ENCODE measurements around the gene MCTP1. TPM values are rescaled to one million over a fixed set of nuclear protein-coding genes. Genes with fewer than 3 reads are reported as not detected.

The MCTP1 gene
- total and polyA plus RNA-seq, 4 donors = 8.2 to 54.6 (median 12.3) TPM

DNA sequence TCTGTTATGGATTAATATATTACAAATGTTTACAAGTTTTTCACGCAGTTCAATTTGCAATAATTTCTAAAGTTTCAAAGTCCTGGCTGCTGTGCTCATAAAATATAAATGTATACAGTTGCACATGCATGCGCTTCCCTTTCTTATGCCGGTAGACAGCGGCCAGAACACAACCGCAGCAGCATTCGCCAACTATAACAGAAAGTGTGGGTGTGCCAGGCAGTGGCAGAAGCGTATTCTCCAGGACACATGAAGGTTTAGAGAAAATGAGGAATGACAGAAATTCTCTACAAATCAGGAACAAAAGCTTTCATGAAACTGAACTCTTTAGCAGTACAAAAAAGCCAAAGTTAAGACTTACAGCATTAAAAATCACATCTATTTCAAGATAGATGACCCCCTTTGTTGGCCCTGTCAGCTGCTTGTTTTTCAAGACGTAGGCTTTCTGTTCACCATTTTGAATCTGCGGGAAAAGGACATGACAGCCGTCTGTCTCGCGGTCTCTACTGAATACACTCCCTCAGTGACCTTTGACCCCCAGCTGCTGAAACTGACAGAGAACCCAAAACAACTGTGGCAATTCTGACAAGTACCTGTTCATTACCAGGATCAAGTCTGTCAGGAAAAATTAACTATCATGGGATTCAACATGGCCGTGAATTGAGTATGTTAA is 414.2 kb downstream of the MCTP1 start:
- Histone ChIP-seq H3K4me1 (ENCODE audit: control insufficient read depth, insufficient read depth, low read length) (no peaks in the 10 kb centered on the region), H3K27me3 (ENCODE audit: control insufficient read depth, insufficient read depth, low read length) (no peaks in the 10 kb centered on the region), H3K9me3 (ENCODE audit: control insufficient read depth, insufficient read depth, low read length) (no peaks in the 10 kb centered on the region), H3K27ac (ENCODE audit: low read depth, low read length) (no peak overlapping the region), H3K36me3 (ENCODE audit: control insufficient read depth, insufficient read depth, low read length) (no peaks in the 10 kb centered on the region), H3K4me3 (ENCODE audit: low read depth, low read length) (no peak overlapping the region)
- DNase-seq (ENCODE audit: low read depth in 4 of 6, low spot score in 6 of 6) = no peak
- WGBS (ENCODE audit: insufficient coverage) = 33% methylated on average over 7 of the region's 13 CpGs

DNA sequence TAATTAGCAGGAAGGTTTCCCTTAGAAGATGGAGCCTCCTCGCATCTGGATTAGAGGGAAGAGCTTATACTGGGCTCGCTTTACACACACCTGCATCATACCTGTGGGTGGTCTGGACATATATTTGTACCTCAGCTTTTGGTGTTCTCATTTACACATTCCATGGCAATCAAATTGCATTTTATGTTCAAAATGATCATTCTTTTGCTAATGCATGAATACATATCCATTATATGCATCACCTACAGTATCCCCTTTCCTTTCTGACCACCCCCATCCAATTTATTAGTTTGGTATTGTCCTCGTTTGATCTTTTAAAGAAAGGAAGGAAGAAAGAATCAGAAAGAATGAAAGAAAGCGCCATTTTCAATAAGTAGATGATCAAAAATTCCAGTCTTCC is 415.0 kb downstream of the MCTP1 start:
- Histone ChIP-seq H3K27ac (ENCODE audit: low read depth, low read length) (no peak overlapping the region), H3K9me3 (ENCODE audit: control insufficient read depth, insufficient read depth, low read length) (no peaks in the 10 kb centered on the region), H3K4me1 (ENCODE audit: control insufficient read depth, insufficient read depth, low read length) (no peaks in the 10 kb centered on the region), H3K4me3 (ENCODE audit: low read depth, low read length) (no peak overlapping the region), H3K27me3 (ENCODE audit: control insufficient read depth, insufficient read depth, low read length) (no peaks in the 10 kb centered on the region), H3K36me3 (ENCODE audit: control insufficient read depth, insufficient read depth, low read length) (no peaks in the 10 kb centered on the region)
- no peak for DNase-seq (ENCODE audit: low read depth in 4 of 6, low spot score in 6 of 6)
- no CpG with 5 or more reads among the region's 4 CpGs for WGBS (ENCODE audit: insufficient coverage)

DNA sequence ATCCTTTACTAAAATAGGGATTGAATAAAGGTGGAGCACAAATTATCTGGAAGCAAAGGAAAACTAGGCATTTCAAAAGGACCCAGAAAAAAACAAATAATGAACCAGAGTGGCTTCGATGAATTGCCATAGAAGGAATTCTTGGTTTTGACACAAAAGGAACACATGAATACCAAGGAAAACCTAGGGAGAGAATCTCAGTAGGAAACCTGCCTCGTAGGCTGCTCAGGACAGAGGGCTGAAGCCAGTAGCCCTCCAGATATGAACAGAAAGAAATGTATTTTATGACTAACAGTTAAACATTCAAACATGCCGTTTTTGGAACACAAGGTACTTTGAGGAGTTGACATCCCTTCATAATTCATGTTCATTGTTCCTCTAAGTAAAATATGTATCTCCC is 420.9 kb downstream of the MCTP1 start:
- H3K9me3 ChIP-seq (ENCODE audit: control insufficient read depth, insufficient read depth, low read length) = no peaks in the 10 kb centered on the region
- no peak overlapping the region for H3K27ac ChIP-seq (ENCODE audit: low read depth, low read length)
- no peaks in the 10 kb centered on the region for H3K4me1 ChIP-seq (ENCODE audit: control insufficient read depth, insufficient read depth, low read length)
- H3K27me3 ChIP-seq (ENCODE audit: control insufficient read depth, insufficient read depth, low read length) = no peaks in the 10 kb centered on the region
- no peak overlapping the region for H3K4me3 ChIP-seq (ENCODE audit: low read depth, low read length)
- DNase-seq (ENCODE audit: low read depth in 4 of 6, low spot score in 6 of 6) = no peak
- no peaks in the 10 kb centered on the region for H3K36me3 ChIP-seq (ENCODE audit: control insufficient read depth, insufficient read depth, low read length)
- WGBS (ENCODE audit: insufficient coverage) = 11% methylated on average over 1 of the region's 3 CpGs

GRCh38 chr5:94857111-94857510 is 427.8 kb downstream of the MCTP1 start:
- H3K36me3 ChIP-seq (ENCODE audit: control insufficient read depth, insufficient read depth, low read length) = no peaks in the 10 kb centered on the region
- no CpG with 5 or more reads among the region's 2 CpGs for WGBS (ENCODE audit: insufficient coverage)
- no peaks in the 10 kb centered on the region for H3K4me1 ChIP-seq (ENCODE audit: control insufficient read depth, insufficient read depth, low read length)
- no peak for DNase-seq (ENCODE audit: low read depth in 4 of 6, low spot score in 6 of 6)
- no peak overlapping the region for H3K27ac ChIP-seq (ENCODE audit: low read depth, low read length)
- H3K4me3 ChIP-seq (ENCODE audit: low read depth, low read length) = no peak overlapping the region
- no peaks in the 10 kb centered on the region for H3K9me3 ChIP-seq (ENCODE audit: control insufficient read depth, insufficient read depth, low read length)
- H3K27me3 ChIP-seq (ENCODE audit: control insufficient read depth, insufficient read depth, low read length) = no peaks in the 10 kb centered on the region

DNA sequence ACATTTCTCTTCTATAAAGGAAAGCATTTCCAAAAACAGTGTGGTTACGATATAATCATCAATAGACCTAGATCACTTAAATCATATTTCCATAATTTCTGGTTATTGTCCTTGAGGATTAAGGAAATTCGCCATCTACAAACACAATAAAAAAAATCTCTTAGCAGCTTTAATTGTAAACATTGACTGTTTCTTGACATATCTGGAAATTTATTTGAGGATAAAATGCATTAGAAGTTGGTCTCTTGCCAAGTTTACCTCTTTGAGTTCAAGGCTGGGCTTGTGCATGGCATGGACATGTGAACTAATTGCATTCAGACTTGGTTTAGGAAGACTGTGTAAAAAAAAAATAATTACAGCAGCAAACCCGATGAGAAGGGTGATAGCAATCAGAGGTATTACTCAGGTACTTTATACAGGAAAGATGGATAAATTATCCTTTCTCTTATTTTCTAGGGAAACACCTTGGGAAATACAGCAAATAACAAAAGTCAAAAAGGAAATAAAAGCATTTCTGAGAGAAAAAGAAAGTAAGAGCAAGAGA is 428.6 kb downstream of the MCTP1 start:
- no peak for DNase-seq (ENCODE audit: low read depth in 4 of 6, low spot score in 6 of 6)
- no CpG with 5 or more reads among the region's 3 CpGs for WGBS (ENCODE audit: insufficient coverage)
- no peak overlapping the region for H3K4me3 ChIP-seq (ENCODE audit: low read depth, low read length)
- H3K27ac ChIP-seq (ENCODE audit: low read depth, low read length) = no peak overlapping the region
- no peaks in the 10 kb centered on the region for H3K4me1 ChIP-seq (ENCODE audit: control insufficient read depth, insufficient read depth, low read length)
- H3K27me3 ChIP-seq (ENCODE audit: control insufficient read depth, insufficient read depth, low read length) = no peaks in the 10 kb centered on the region
- H3K36me3 ChIP-seq (ENCODE audit: control insufficient read depth, insufficient read depth, low read length) = no peaks in the 10 kb centered on the region
- no peaks in the 10 kb centered on the region for H3K9me3 ChIP-seq (ENCODE audit: control insufficient read depth, insufficient read depth, low read length)

GRCh38 chr5:94855543-94855942 is 429.4 kb downstream of the MCTP1 start:
- no CpG with 5 or more reads among the region's 6 CpGs for WGBS (ENCODE audit: insufficient coverage)
- Histone ChIP-seq H3K4me1 (ENCODE audit: control insufficient read depth, insufficient read depth, low read length) (no peaks in the 10 kb centered on the region), H3K4me3 (ENCODE audit: low read depth, low read length) (no peak overlapping the region), H3K27ac (ENCODE audit: low read depth, low read length) (no peak overlapping the region), H3K27me3 (ENCODE audit: control insufficient read depth, insufficient read depth, low read length) (no peaks in the 10 kb centered on the region), H3K36me3 (ENCODE audit: control insufficient read depth, insufficient read depth, low read length) (no peaks in the 10 kb centered on the region), H3K9me3 (ENCODE audit: control insufficient read depth, insufficient read depth, low read length) (no peaks in the 10 kb centered on the region)
- no peak for DNase-seq (ENCODE audit: low read depth in 4 of 6, low spot score in 6 of 6)

GRCh38 chr5:94853120-94853519 is 431.8 kb downstream of the MCTP1 start:
- Histone ChIP-seq H3K4me1 (ENCODE audit: control insufficient read depth, insufficient read depth, low read length) (no peaks in the 10 kb centered on the region), H3K4me3 (ENCODE audit: low read depth, low read length) (no peak overlapping the region), H3K27me3 (ENCODE audit: control insufficient read depth, insufficient read depth, low read length) (no peaks in the 10 kb centered on the region), H3K9me3 (ENCODE audit: control insufficient read depth, insufficient read depth, low read length) (no peaks in the 10 kb centered on the region), H3K27ac (ENCODE audit: low read depth, low read length) (no peak overlapping the region), H3K36me3 (ENCODE audit: control insufficient read depth, insufficient read depth, low read length) (no peaks in the 10 kb centered on the region)
- no CpG with 5 or more reads among the region's 2 CpGs for WGBS (ENCODE audit: insufficient coverage)
- DNase-seq (ENCODE audit: low read depth in 4 of 6, low spot score in 6 of 6) = no peak

GRCh38 chr5:94850960-94851359 is 433.9 kb downstream of the MCTP1 start:
- no peaks in the 10 kb centered on the region for H3K9me3 ChIP-seq (ENCODE audit: control insufficient read depth, insufficient read depth, low read length)
- peak in 1 of 6 donors; percentile 18 for DNase-seq (ENCODE audit: low read depth in 4 of 6, low spot score in 6 of 6)
- no peaks in the 10 kb centered on the region for H3K27me3 ChIP-seq (ENCODE audit: control insufficient read depth, insufficient read depth, low read length)
- H3K4me1 ChIP-seq (ENCODE audit: control insufficient read depth, insufficient read depth, low read length) = no peaks in the 10 kb centered on the region
- no peak overlapping the region for H3K4me3 ChIP-seq (ENCODE audit: low read depth, low read length)
- no peaks in the 10 kb centered on the region for H3K36me3 ChIP-seq (ENCODE audit: control insufficient read depth, insufficient read depth, low read length)
- no peak overlapping the region for H3K27ac ChIP-seq (ENCODE audit: low read depth, low read length)
- WGBS (ENCODE audit: insufficient coverage) = no CpG with 5 or more reads among the region's 1 CpG

DNA sequence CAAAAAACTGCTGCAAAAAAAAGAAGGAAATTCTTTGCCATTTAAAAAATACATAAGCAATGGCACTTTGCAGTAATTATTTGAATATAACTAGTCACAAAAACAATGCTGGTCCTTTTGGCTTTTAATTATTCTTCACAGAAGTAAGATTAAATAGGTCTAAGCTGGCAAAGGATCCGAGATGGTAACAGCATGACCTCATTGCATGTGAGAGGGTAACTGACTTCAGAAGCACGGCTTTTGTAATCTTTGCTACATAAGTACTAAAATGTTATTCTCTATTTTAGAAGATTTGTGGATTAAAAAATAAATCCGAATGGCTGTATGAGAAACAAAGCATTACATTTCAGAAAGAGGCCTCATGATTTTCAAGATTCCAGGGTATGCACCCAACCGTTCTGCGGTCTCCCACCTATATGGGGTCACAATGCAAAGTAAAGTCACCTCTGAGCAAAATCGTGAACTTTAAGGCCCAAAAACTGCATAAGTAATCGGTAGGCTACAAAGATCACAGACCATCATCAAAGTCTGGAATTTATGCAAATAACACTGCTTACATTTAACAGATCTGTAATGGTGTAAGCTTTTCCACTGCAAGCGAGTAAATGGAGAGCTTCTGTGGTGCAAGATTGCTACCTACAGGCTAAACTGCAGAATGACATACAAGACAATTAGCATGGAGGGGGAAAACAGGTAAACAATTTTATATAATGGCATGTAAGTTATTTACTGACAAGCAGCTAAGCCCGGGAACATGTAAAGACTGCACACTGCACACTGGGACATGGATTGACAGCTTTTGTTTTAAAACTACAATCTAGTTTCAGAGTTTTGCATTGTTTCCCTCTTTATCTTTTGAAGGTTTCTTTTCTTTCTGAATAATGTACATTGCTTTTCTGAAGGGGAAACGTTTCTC is 434.8 kb downstream of the MCTP1 start:
- no peaks in the 10 kb centered on the region for H3K9me3 ChIP-seq (ENCODE audit: control insufficient read depth, insufficient read depth, low read length)
- no peaks in the 10 kb centered on the region for H3K36me3 ChIP-seq (ENCODE audit: control insufficient read depth, insufficient read depth, low read length)
- DNase-seq (ENCODE audit: low read depth in 4 of 6, low spot score in 6 of 6) = peak; percentile 38 to 93 (median 56)
- H3K4me1 ChIP-seq (ENCODE audit: control insufficient read depth, insufficient read depth, low read length) = no peaks in the 10 kb centered on the region
- peak overlapping the region; percentile 55 for H3K27ac ChIP-seq (ENCODE audit: low read depth, low read length)
- H3K4me3 ChIP-seq (ENCODE audit: low read depth, low read length) = peak overlapping the region; percentile 11
- no peaks in the 10 kb centered on the region for H3K27me3 ChIP-seq (ENCODE audit: control insufficient read depth, insufficient read depth, low read length)
- WGBS (ENCODE audit: insufficient coverage) = 49% methylated on average over 3 of the region's 10 CpGs

All from spinal cord (tissue), 10 donors.